Measurements from ENCODE around the gene NEK4. TPM values are rescaled to one million over a fixed set of nuclear protein-coding genes. Genes with fewer than 3 reads are reported as not detected.
A peak's percentile ranks its signal among the peaks of the same experiment; 100 is the strongest.

The NEK4 gene
- total and polyA plus RNA-seq, 2 of the 13 experiments (the other 11 are each of a cell fraction or from before 2014, with no cell fraction given), result 16.5 to 38.0 TPM

- TF ChIP-seq ZNF230 (CRISPR knock-in tag; IDR thresholded peaks at IDR 0.05) (no peak), ZNF276 (CRISPR knock-in tag; IDR thresholded peaks at IDR 0.05; ENCODE audit: low read depth) (peak; percentile 64; the same call in 1 of the 2 replicates), RXRA (CRISPR knock-in tag; IDR thresholded peaks at IDR 0.05) (peak; percentile 70), PHF5A (CRISPR knock-in tag; IDR thresholded peaks at IDR 0.05; ENCODE audit: low read depth, unreplicated experiment) (peak; percentile 31), ZNF343 (CRISPR knock-in tag; IDR thresholded peaks at IDR 0.05) (no peak), EZH2 (conservative IDR thresholded peaks at IDR 0.05; ENCODE audit: low read depth, low read length) (no peak), ZNF883 (CRISPR knock-in tag; IDR thresholded peaks at IDR 0.05; ENCODE audit: not compliant biosample characterization) (peak; percentile 80), ZNF138 (CRISPR knock-in tag; IDR thresholded peaks at IDR 0.05; ENCODE audit: low read depth) (peak; percentile 87), RFX3 (CRISPR knock-in tag; IDR thresholded peaks at IDR 0.05) (peak; percentile 91), FOXA1 (IDR thresholded peaks at IDR 0.05) (no peak), FOXA1 (CRISPR knock-in tag; IDR thresholded peaks at IDR 0.05) (no peak), KDM4B (CRISPR knock-in tag; IDR thresholded peaks at IDR 0.05) (peak; percentile 44; the same call in 1 of the 2 replicates), ZMAT3 (CRISPR knock-in tag; conservative IDR thresholded peaks at IDR 0.05) (peak; percentile 73; the same call in 1 of the 2 replicates), ZNF235 (CRISPR knock-in tag; IDR thresholded peaks at IDR 0.05; ENCODE audit: borderline replicate concordance) (peak; percentile 40; the same call in 1 of the 2 replicates), ZNF513 (CRISPR knock-in tag; conservative IDR thresholded peaks at IDR 0.05) (0 out of 2 replicates have a peak, but pooled peaks have one; percentile 50), ZNF572 (CRISPR knock-in tag; IDR thresholded peaks at IDR 0.05) (0 out of 2 replicates have a peak, but pooled peaks have one; percentile 75), SP4 (CRISPR knock-in tag; IDR thresholded peaks at IDR 0.05) (peak; percentile 72), TOPORS (CRISPR knock-in tag; IDR thresholded peaks at IDR 0.05) (peak; percentile 55; the same call in 1 of the 2 replicates), WIZ (CRISPR knock-in tag; IDR thresholded peaks at IDR 0.05) (peak; percentile 79; the same call in 1 of the 2 replicates), GTF2F1 (IDR thresholded peaks at IDR 0.05; ENCODE audit: low read length) (no peak), ZNF292 (CRISPR knock-in tag; IDR thresholded peaks at IDR 0.05; ENCODE audit: borderline replicate concordance, low read depth) (peak; percentile 62), AKNA (CRISPR knock-in tag; IDR thresholded peaks at IDR 0.05; ENCODE audit: borderline replicate concordance) (no peak)
Measured at GRCh38 chr3:52705688-52706686, 64.8 kb downstream of the NEK4 start, which contains the start of the genes GLT8D1 and SPCS1 (continued).

Data from HepG2 (cell line).